GM23248 (cell line): ENCODE results near the gene FOXL2NB. TPM values are rescaled to one million over a fixed set of nuclear protein-coding genes. Genes with fewer than 3 reads are reported as not detected.

ENCODE experiments used
- DNase-seq: peaks from one replicate; pipeline ENCODE4 v3.0.0-alpha.2; 2015
- H2AFZ ChIP-seq: fragments of 200-600 bp; sonication (generic); 2 replicates; pipeline ENCODE4 v1.6.1; 2016; ENCODE audit warnings: antibody characterized with exemption
- H3F3A ChIP-seq: fragments of 200-600 bp; sonication (generic); 2 replicates; pipeline ENCODE4 v1.6.1; 2016; ENCODE audit warnings: mild to moderate bottlenecking, antibody characterized with exemption, mixed run types; ENCODE audit not compliant: insufficient read depth
- H3K27ac ChIP-seq: fragments of 200-600 bp; sonication (generic); 2 replicates; pipeline ENCODE4 v1.5.1; 2016; ENCODE audit warnings: mild to moderate bottlenecking
- H3K27me3 ChIP-seq: fragments of 200-600 bp; sonication (generic); replicated peaks from 2 replicates; pipeline ENCODE4 v1.6.1; 2016; ENCODE audit warnings: mild to moderate bottlenecking; ENCODE audit not compliant: insufficient read depth
- H3K36me3 ChIP-seq: fragments of 200-600 bp; sonication (generic); 2 replicates; pipeline ENCODE4 v1.6.1; 2016; ENCODE audit warnings: low read depth, mild to moderate bottlenecking
- H3K4me1 ChIP-seq: fragments of 200-600 bp; sonication (generic); 2 replicates; pipeline ENCODE4 v1.6.1; 2016; ENCODE audit warnings: mild to moderate bottlenecking; ENCODE audit not compliant: insufficient read depth
- H3K4me2 ChIP-seq: fragments of 200-600 bp; sonication (generic); one replicate; pipeline ENCODE4 v1.6.1; 2016; ENCODE audit warnings: mild to moderate bottlenecking; ENCODE audit not compliant: unreplicated experiment
- H3K4me3 ChIP-seq: fragments of 200-600 bp; sonication (generic); 2 replicates; pipeline ENCODE4 v1.5.1; 2016; ENCODE audit warnings: mild to moderate bottlenecking
- H3K79me2 ChIP-seq: fragments of 200-600 bp; sonication (generic); 2 replicates; pipeline ENCODE4 v1.6.1; 2016; ENCODE audit warnings: mild to moderate bottlenecking; ENCODE audit not compliant: insufficient read depth
- H3K9ac ChIP-seq: fragments of 200-600 bp; sonication (generic); 2 replicates; pipeline ENCODE4 v1.6.1; 2016; ENCODE audit warnings: mild to moderate bottlenecking
- H3K9me2 ChIP-seq: fragments of 200-600 bp; sonication (generic); 2 replicates; pipeline ENCODE4 v1.6.1; 2016; ENCODE audit warnings: mixed run types, mild to moderate bottlenecking, moderate library complexity; ENCODE audit not compliant: insufficient read depth
- H3K9me3 ChIP-seq: fragments of 200-600 bp; sonication (generic); one replicate; pipeline ENCODE4 v1.6.1; 2017; ENCODE audit warnings: low read depth
- H4K20me1 ChIP-seq: fragments of 200-600 bp; sonication (generic); 2 replicates; pipeline ENCODE4 v1.6.0; 2016; ENCODE audit not compliant: insufficient read depth
- EZH2 ChIP-seq: fragments of 200-600 bp; sonication (generic); IDR thresholded peaks from 2 replicates; pipeline ENCODE4 v1.6.1; 2018; ENCODE audit warnings: antibody characterized with exemption, mild to moderate bottlenecking; ENCODE audit not compliant: insufficient read depth, poor library complexity, severe bottlenecking
- EZH2phosphoT487 ChIP-seq: fragments of 200-600 bp; sonication (generic); IDR thresholded peaks from 2 replicates; pipeline ENCODE4 v1.6.1; 2018; ENCODE audit warnings: antibody characterized with exemption, moderate library complexity, mild to moderate bottlenecking, low read depth; ENCODE audit not compliant: insufficient read depth
- WGBS, 2 experiments: methylation state at CpG; one replicate each; pipeline ENCODE4 v1.1.6; 2015 to 2017; ENCODE audit warnings: low lambda C conversion rate in 2 of 2, low coverage in 1 of 2; ENCODE audit errors: missing lambda C conversion rate in 2 of 2; 5-methylcytosine and 5-hydroxymethylcytosine counted together
- in situ Hi-C: fragments of 300-500 bp; cut with MboI; formaldehyde crosslinking; loops from 2 replicates; pipeline ENCODE4 v1.15.0; 2020
- polyA plus RNA-seq: library from polyadenylated mRNA; unstranded; fragments of >200 nt; fragmentation: Nextera tagmentation; extraction: Ambion mirVana; gene quantifications from 2 replicates; pipeline ENCODE4 v1.2.1, GENCODE V29; 2016
- total RNA-seq: library from RNA; depleted of rRNA; stranded (reverse); fragments of >200 nt; shearing (Covaris generic); gene quantifications from 2 replicates; pipeline ENCODE4 v1.2.3, GENCODE V29; 2014

FOXL2NB gene
- total and polyA plus RNA-seq, 2 experiments from 2014 or later = 0.54 to 1.2 TPM

DNA sequence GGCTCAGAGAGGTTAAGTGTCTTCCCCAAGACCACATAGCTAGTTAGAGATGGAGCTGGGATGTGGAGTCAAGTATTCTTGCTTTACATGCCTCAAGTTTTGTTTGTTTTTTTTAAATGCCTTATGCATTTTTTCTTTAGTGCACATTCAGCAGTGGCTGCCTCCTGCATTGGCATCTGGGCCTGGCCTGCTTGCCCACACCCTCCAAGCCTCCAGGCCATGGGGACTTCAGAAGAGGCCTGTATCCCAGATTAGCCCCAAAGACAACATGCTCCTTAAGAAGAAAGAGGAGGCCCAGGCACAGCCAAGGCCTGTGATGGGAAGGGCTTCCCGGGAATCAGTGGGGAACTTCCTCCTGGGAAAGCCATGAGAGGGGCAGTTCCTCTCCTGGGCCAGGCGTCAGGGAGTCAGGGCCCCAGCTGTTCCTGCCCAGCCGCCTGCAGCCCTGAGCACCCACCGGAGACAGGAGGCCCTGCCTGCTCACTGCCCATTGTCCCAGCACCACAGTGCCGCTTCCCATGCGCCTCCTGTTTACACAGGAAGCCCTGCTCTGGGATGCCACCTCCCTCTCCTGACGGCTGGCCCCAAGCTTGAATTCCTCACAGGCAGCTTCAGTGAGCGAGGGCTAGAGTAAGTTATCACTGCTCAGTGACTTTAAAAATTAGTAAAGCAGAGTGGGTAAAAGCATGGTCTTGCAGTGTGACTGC is 16.0 kb downstream of the FOXL2NB start:
- in situ Hi-C loops = no loop called here
- H3K9ac ChIP-seq = no peak overlapping the region
- no peak overlapping the region for H2AFZ ChIP-seq
- no peaks in the 10 kb centered on the region for H3K79me2 ChIP-seq
- 0 out of 2 replicates have a peak, but pooled peaks cover 8% of the 10 kb centered on the region for H3K27me3 ChIP-seq
- H3K9me3 ChIP-seq = no peaks in the 10 kb centered on the region
- no peaks in the 10 kb centered on the region for H4K20me1 ChIP-seq
- H3K27ac ChIP-seq = no peak overlapping the region
- 63 to 65% methylated on average over 8 of the region's 8 CpGs for WGBS, 2 experiments
- TF ChIP-seq EZH2 (no peak), EZH2phosphoT487 (no peak)
- H3K4me1 ChIP-seq = no peaks in the 10 kb centered on the region
- H3K4me3 ChIP-seq = no peak overlapping the region
- no peaks in the 10 kb centered on the region for H3F3A ChIP-seq
- no peak for DNase-seq
- no peak overlapping the region for H3K4me2 ChIP-seq
- no peaks in the 10 kb centered on the region for H3K36me3 ChIP-seq
- H3K9me2 ChIP-seq = no peaks in the 10 kb centered on the region

- Histone ChIP-seq H3K27me3 (0 out of 2 replicates have a peak, but pooled peaks cover 5% of the 10 kb centered on the region), H3K4me1 (no peaks in the 10 kb centered on the region), H3K4me3 (no peak overlapping the region), H3K9me2 (no peaks in the 10 kb centered on the region), H3F3A (no peaks in the 10 kb centered on the region), H3K9ac (no peak overlapping the region), H3K36me3 (no peaks in the 10 kb centered on the region), H3K9me3 (no peaks in the 10 kb centered on the region), H3K4me2 (no peak overlapping the region), H4K20me1 (no peaks in the 10 kb centered on the region), H3K79me2 (no peaks in the 10 kb centered on the region), H2AFZ (no peak overlapping the region), H3K27ac (no peak overlapping the region)
- WGBS, 2 experiments = 54 to 64% methylated on average over 2 of the region's 2 CpGs
- in situ Hi-C loops = no loop called here
- TF ChIP-seq EZH2 (no peak), EZH2phosphoT487 (no peak)
- DNase-seq = no peak
Measured at GRCh38 chr3:138964264-138964663, 17.2 kb downstream of the FOXL2NB start.

DNA sequence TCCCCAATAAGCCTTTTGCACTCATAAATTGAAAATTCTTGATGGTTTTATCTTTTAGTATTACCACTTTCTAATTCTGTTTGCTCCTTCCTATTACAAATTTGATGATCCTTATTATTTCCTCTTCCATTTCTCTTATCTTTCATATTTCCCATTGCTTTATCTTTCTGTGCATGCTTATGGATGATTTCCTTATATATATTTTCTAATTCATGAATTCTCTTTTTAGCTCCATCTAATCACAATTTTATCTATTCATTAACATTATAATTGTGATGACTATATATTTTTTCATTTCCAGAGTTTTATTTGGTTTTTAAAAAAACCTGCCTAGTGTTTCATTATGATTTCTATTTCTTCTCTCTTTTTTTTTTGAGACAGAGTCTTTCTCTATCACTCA is 17.9 kb downstream of the FOXL2NB start:
- TF ChIP-seq EZH2 = no peak
- TF ChIP-seq EZH2phosphoT487 = no peak
- Histone ChIP-seq H3K4me2 (no peak overlapping the region), H3K36me3 (no peaks in the 10 kb centered on the region), H3K27me3 (0 out of 2 replicates have a peak, but pooled peaks cover 9% of the 10 kb centered on the region), H3K4me1 (no peaks in the 10 kb centered on the region), H3F3A (no peaks in the 10 kb centered on the region), H4K20me1 (no peaks in the 10 kb centered on the region), H3K9me3 (no peaks in the 10 kb centered on the region), H3K9ac (no peak overlapping the region), H2AFZ (no peak overlapping the region), H3K27ac (no peak overlapping the region), H3K79me2 (no peaks in the 10 kb centered on the region), H3K4me3 (no peak overlapping the region), H3K9me2 (no peaks in the 10 kb centered on the region)
- no peak for DNase-seq
- in situ Hi-C loops = no loop called here

DNA sequence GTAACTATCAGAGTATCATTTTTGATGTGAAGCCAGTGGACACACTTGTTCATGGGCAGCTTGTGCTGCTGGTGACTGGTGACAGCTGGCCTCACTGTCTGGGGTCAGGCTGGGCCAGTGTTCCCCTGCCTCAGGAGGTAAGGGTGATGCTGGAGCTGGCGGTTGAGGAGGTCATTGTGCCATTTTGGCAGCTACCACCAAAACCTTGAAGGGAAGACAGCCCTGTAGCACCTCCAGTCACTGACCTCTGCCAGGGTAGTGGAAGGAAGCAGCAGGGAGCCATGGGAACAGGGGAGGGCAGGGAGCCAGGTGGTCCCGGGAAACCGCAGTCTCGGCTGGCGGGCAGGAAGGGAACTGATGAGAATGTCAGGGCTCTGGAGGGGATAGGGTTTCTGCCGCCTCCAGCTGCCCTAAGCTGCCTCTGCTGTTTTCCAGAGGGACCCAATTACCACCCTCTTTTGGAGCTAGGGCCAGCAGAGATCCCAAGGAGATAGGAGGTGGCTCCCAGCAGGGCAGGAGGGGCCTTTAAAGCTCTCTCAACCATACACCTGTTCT is 24.8 kb downstream of the FOXL2NB start:
- Histone ChIP-seq H3K4me1 (no peaks in the 10 kb centered on the region), H3K27ac (no peak overlapping the region), H3K9me2 (no peaks in the 10 kb centered on the region), H4K20me1 (no peaks in the 10 kb centered on the region), H3K9me3 (no peaks in the 10 kb centered on the region), H3K4me3 (no peak overlapping the region), H3K27me3 (peaks cover 16% of the 10 kb centered on the region; the same call in 1 of the 2 replicates), H3K9ac (no peak overlapping the region), H3F3A (no peaks in the 10 kb centered on the region), H3K4me2 (no peak overlapping the region), H3K36me3 (no peaks in the 10 kb centered on the region), H2AFZ (no peak overlapping the region), H3K79me2 (no peaks in the 10 kb centered on the region)
- no peak for TF ChIP-seq EZH2
- TF ChIP-seq EZH2phosphoT487 = no peak
- in situ Hi-C loops = no loop called here
- WGBS, 2 experiments = 60 to 61% methylated on average over 6 of the region's 6 CpGs
- DNase-seq = no peak

- no peak overlapping the region for H3K27ac ChIP-seq
- no peaks in the 10 kb centered on the region for H4K20me1 ChIP-seq
- H3K4me2 ChIP-seq = no peak overlapping the region
- no peak for TF ChIP-seq EZH2
- TF ChIP-seq EZH2phosphoT487 = no peak
- in situ Hi-C loops = no loop called here
- H3F3A ChIP-seq = no peaks in the 10 kb centered on the region
- no peak for DNase-seq
- no peaks in the 10 kb centered on the region for H3K9me3 ChIP-seq
- no peak overlapping the region for H3K4me3 ChIP-seq
- no peaks in the 10 kb centered on the region for H3K4me1 ChIP-seq
- H3K9ac ChIP-seq = no peak overlapping the region
- WGBS, 2 experiments = 76 to 85% methylated on average over 5 of the region's 5 CpGs
- H2AFZ ChIP-seq = no peak overlapping the region
- no peaks in the 10 kb centered on the region for H3K36me3 ChIP-seq
- no peaks in the 10 kb centered on the region for H3K9me2 ChIP-seq
- no peaks in the 10 kb centered on the region for H3K79me2 ChIP-seq
- peaks cover 16% of the 10 kb centered on the region; the same call in 1 of the 2 replicates for H3K27me3 ChIP-seq
Measured at GRCh38 chr3:138972941-138973340, 25.9 kb downstream of the FOXL2NB start.
